IMR-90 (cell line): ENCODE measurements around the gene PRKCB. TPM values are rescaled to one million over a fixed set of nuclear protein-coding genes. Genes with fewer than 3 reads are reported as not detected.

Source experiments
- ATAC-seq: fragments of 200-7000 bp; cut with Tn5 transposase; 2 replicates; pipeline ENCODE4 v1.9.1; 2020; ENCODE audit warnings: low read depth, mild to moderate bottlenecking, moderate library complexity
- BruUV-seq: library from RNA; stranded (reverse); fragments of 400-500 nt; replicated peaks from 2 replicates; lab custom pipeline; 2021; lab: Mats Ljungman, UMichigan
- CTCF ChIA-PET: fragments of 300-600 bp; formaldehyde crosslinking; extraction: SDS; loops from one replicate; lab custom pipeline; 2021; ENCODE audit warnings: antibody characterized with exemption; lab: Yijun Ruan, JAX
- POLR2A ChIA-PET: fragments of 300-600 bp; sonication (Branson Sonifier 250); formaldehyde crosslinking; loops from one replicate; lab custom pipeline; 2022; ENCODE audit warnings: antibody characterized with exemption; ENCODE audit not compliant: unreplicated experiment; lab: Charles Lee
- DNase-seq: peaks from one replicate; pipeline ENCODE4 v3.0.0; 2013
- H2AFZ ChIP-seq: replicated peaks from 2 replicates; pipeline ENCODE3; 2013; ENCODE audit warnings: low read length, mild to moderate bottlenecking; ENCODE audit not compliant: poor library complexity
- H2AK5ac ChIP-seq: 2 replicates; pipeline ENCODE4 v1.6.1; 2013; ENCODE audit warnings: low read depth, low read length, inconsistent platforms
- H2AK9ac ChIP-seq: replicated peaks from 2 replicates; pipeline ENCODE3; 2013; ENCODE audit warnings: mild to moderate bottlenecking, low read depth, low read length, moderate library complexity; ENCODE audit not compliant: poor library complexity
- H2BK120ac ChIP-seq: 2 replicates; pipeline ENCODE4 v1.6.1; 2013; ENCODE audit warnings: low read depth, low read length, inconsistent platforms
- H2BK15ac ChIP-seq: 3 replicates; pipeline ENCODE4 v1.6.1; 2013; ENCODE audit warnings: low read depth, low read length, inconsistent platforms
- H2BK20ac ChIP-seq: 2 replicates; pipeline ENCODE4 v1.6.1; 2013; ENCODE audit warnings: low read depth, mild to moderate bottlenecking, inconsistent platforms, low read length, moderate library complexity
- H2BK5ac ChIP-seq: 2 replicates; pipeline ENCODE4 v1.6.1; 2013; ENCODE audit warnings: mild to moderate bottlenecking, low read depth, low read length, inconsistent platforms; ENCODE audit not compliant: poor library complexity, severe bottlenecking
- H3K14ac ChIP-seq: replicated peaks from 2 replicates; pipeline ENCODE4 v1.6.1; 2013; ENCODE audit warnings: low read depth, low read length, inconsistent platforms
- H3K18ac ChIP-seq: 2 replicates; pipeline ENCODE4 v1.6.1; 2013; ENCODE audit warnings: low read depth, low read length, control low read depth
- H3K23ac ChIP-seq: 2 replicates; pipeline ENCODE4 v1.6.1; 2013; ENCODE audit warnings: low read depth, low read length, inconsistent platforms
- H3K27ac ChIP-seq: 2 replicates; pipeline ENCODE4 v1.5.1; 2013; ENCODE audit warnings: mild to moderate bottlenecking, control low read depth, low read length; ENCODE audit not compliant: insufficient read depth
- H3K27me3 ChIP-seq: 2 replicates; pipeline ENCODE4 v1.6.1; 2013; ENCODE audit warnings: low read length; ENCODE audit not compliant: control insufficient read depth, insufficient read depth
- H3K36me3 ChIP-seq: 2 replicates; pipeline ENCODE4 v1.6.1; 2013; ENCODE audit warnings: low read length, mixed read lengths; ENCODE audit not compliant: control insufficient read depth, insufficient read depth
- H3K4ac ChIP-seq: 2 replicates; pipeline ENCODE4 v1.6.1; 2013; ENCODE audit warnings: low read depth, low read length, inconsistent platforms
- H3K4me1 ChIP-seq: 2 replicates; pipeline ENCODE4 v1.6.1; 2013; ENCODE audit warnings: low read length, mixed read lengths; ENCODE audit not compliant: control insufficient read depth, insufficient read depth
- H3K4me2 ChIP-seq: 2 replicates; pipeline ENCODE4 v1.6.1; 2013; ENCODE audit warnings: low read depth, mild to moderate bottlenecking, control low read depth, low read length, moderate library complexity
- H3K4me3 ChIP-seq: 2 replicates; pipeline ENCODE4 v1.5.1; 2013; ENCODE audit warnings: low read depth, mild to moderate bottlenecking, control low read depth, low read length, moderate library complexity; ENCODE audit not compliant: insufficient read depth
- H3K56ac ChIP-seq: 2 replicates; pipeline ENCODE4 v1.6.1; 2013; ENCODE audit warnings: low read length, inconsistent platforms; ENCODE audit not compliant: insufficient read depth; ENCODE audit errors: extremely low read depth
- H3K79me1 ChIP-seq, 2 experiments: 2 replicates each; pipeline ENCODE4 v1.6.1; 2013; ENCODE audit warnings: low read length in 2 of 2, inconsistent platforms in 1 of 2, low read depth in 1 of 2
- H3K9ac ChIP-seq: 2 replicates; pipeline ENCODE4 v1.6.1; 2013; ENCODE audit warnings: low read depth, low read length, control low read depth
- H3K9me1 ChIP-seq: 2 replicates; pipeline ENCODE4 v1.6.1; 2013; ENCODE audit warnings: low read length, inconsistent platforms; ENCODE audit not compliant: insufficient read depth
- H3K9me3 ChIP-seq: 2 replicates; pipeline ENCODE4 v1.6.1; 2013; ENCODE audit warnings: low read length; ENCODE audit not compliant: control insufficient read depth, insufficient read depth
- H4K20me1 ChIP-seq: 2 replicates; pipeline ENCODE4 v1.6.1; 2013; ENCODE audit warnings: low read length, inconsistent platforms; ENCODE audit not compliant: insufficient read depth
- H4K5ac ChIP-seq: 2 replicates; pipeline ENCODE4 v1.6.1; 2013; ENCODE audit warnings: mild to moderate bottlenecking, low read depth, low read length, control low read depth
- H4K8ac ChIP-seq, 2 experiments: 2 replicates each; pipeline ENCODE4 v1.6.1; 2013; ENCODE audit warnings: low read depth in 2 of 2, low read length in 2 of 2, control low read depth in 1 of 2, inconsistent platforms in 1 of 2
- H4K91ac ChIP-seq: 2 replicates; pipeline ENCODE4 v1.6.1; 2013; ENCODE audit warnings: low read depth, low read length, inconsistent platforms; ENCODE audit not compliant: insufficient read depth
- BHLHE40 ChIP-seq: fragments of 150-350 bp; IDR thresholded peaks from 2 replicates; pipeline ENCODE4 v1.6.1; 2016; ENCODE audit warnings: mild to moderate bottlenecking, low read depth, low read length
- CHD1 ChIP-seq: IDR thresholded peaks from 2 replicates; pipeline ENCODE4 v1.6.1; 2012; ENCODE audit warnings: low read depth, low read length, improper control_type of control experiment
- FOS ChIP-seq: fragments of 150-350 bp; IDR thresholded peaks from 2 replicates; pipeline ENCODE4 v1.6.1; 2016; ENCODE audit warnings: low read depth, low read length
- MAFK ChIP-seq: IDR thresholded peaks from 2 replicates; pipeline ENCODE4 v1.6.1; 2012; ENCODE audit warnings: low read depth, low read length, improper control_type of control experiment
- MAZ ChIP-seq: IDR thresholded peaks from 2 replicates; pipeline ENCODE4 v1.6.1; 2012; ENCODE audit warnings: low read depth, mild to moderate bottlenecking, low read length, improper control_type of control experiment, moderate library complexity, borderline replicate concordance
- MXI1 ChIP-seq: IDR thresholded peaks from 2 replicates; pipeline ENCODE4 v1.6.1; 2012; ENCODE audit warnings: low read depth, mild to moderate bottlenecking, low read length, moderate library complexity, borderline replicate concordance
- NFE2L2 ChIP-seq: fragments of 150-350 bp; IDR thresholded peaks from 2 replicates; pipeline ENCODE4 v1.6.1; 2016; ENCODE audit warnings: low read depth, mild to moderate bottlenecking, low read length
- POLR2A ChIP-seq: IDR thresholded peaks from 2 replicates; pipeline ENCODE4 v1.6.1; 2012; ENCODE audit warnings: mild to moderate bottlenecking, low read depth, low read length
- RFX5 ChIP-seq: IDR thresholded peaks from 2 replicates; pipeline ENCODE4 v1.8.0; 2012; ENCODE audit warnings: low read depth, mild to moderate bottlenecking, low read length, moderate library complexity
- SMC3 ChIP-seq: fragments of 150-350 bp; IDR thresholded peaks from 2 replicates; pipeline ENCODE4 v1.6.1; 2016; ENCODE audit warnings: low read depth, mild to moderate bottlenecking, antibody characterized with exemption, low read length, moderate library complexity
- WGBS, 2 experiments: methylation state at CpG; one replicate each; pipeline versions ENCODE4 v1.1.5 to v1.1.7; 2013; ENCODE audit warnings: missing lambda C conversion rate in 2 of 2; ENCODE audit not compliant: insufficient read length in 1 of 2; ENCODE audit errors: extremely low coverage in 2 of 2; 5-methylcytosine and 5-hydroxymethylcytosine counted together
- dilution Hi-C: fragments of 300-500 bp; cut with HindIII; formaldehyde crosslinking; loops from one replicate; pipeline ENCODE4 v1.14.3; 2018; ENCODE audit warnings: low sequenced_read_pairs; ENCODE audit not compliant: unreplicated experiment
- in situ Hi-C: fragments of 300-500 bp; cut with MboI; formaldehyde crosslinking; loops from 3 replicates; pipeline ENCODE4 v1.14.3; 2019; ENCODE audit warnings: low sequenced_read_pairs, inconsistent platforms, mixed read lengths
- intact Hi-C: fragments of 100-400 bp; cut with micrococcal nuclease; formaldehyde crosslinking; loops from 2 replicates; pipeline ENCODE4 v1.10.0; 2022
- polyA plus RNA-seq, 3 experiments: library from polyadenylated mRNA; depleted of rRNA; stranded (reverse); fragments of >200 nt; gene quantifications; 2 replicates each; pipeline ENCODE4 v1.2.3, GENCODE V29; 2012; ENCODE audit warnings: low replicate concordance in 1 of 3
- total RNA-seq: library from RNA; depleted of rRNA; stranded (reverse); fragments of >200 nt; gene quantifications from 2 replicates; pipeline ENCODE4 v1.2.3, GENCODE V29; 2012
- TF ChIP-seq, protein P1 (sequence below): fragments of 150-350 bp; IDR thresholded peaks from 2 replicates; pipeline ENCODE4 v1.6.1; 2016; ENCODE audit warnings: low read depth, mild to moderate bottlenecking, low read length, moderate library complexity, borderline replicate concordance
- TF ChIP-seq, protein P2 (sequence below): fragments of 150-350 bp; IDR thresholded peaks from 2 replicates; pipeline ENCODE4 v1.6.1; 2017; ENCODE audit warnings: mild to moderate bottlenecking, antibody characterized with exemption, low read length, low read depth
- TF ChIP-seq, protein P3 (sequence below): conservative IDR thresholded peaks from 2 replicates; pipeline ENCODE4 v1.5.1; 2012; ENCODE audit warnings: mild to moderate bottlenecking, low read depth, low read length, improper control_type of control experiment

PRKCB gene
- total and polyA plus RNA-seq, 2 of the 4 experiments (the other 2 are of a cell fraction), result under 0.01 TPM; not detected in 1

DNA sequence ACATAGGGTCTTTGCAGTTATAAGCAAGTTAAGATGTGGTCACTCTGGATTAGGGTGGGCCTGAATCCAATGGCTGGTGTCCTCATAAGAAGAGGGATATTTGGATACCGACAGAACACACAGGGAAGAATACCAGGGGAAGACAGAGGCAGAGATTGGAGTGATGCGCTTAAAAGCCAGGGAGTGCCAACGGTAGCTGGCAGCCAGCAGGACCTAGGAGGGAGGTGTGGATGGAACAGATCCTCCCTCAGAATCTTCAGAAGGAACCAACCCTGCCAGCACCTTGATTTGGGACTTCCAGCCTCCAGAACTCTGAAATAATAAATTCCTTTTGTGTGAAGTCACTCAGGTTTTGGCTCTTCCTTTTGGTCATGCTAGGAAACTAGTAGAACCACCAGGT is 310.1 kb downstream of the PRKCB start:
- H3K4me2 ChIP-seq, result no peak overlapping the region
- no peaks in the 10 kb centered on the region for H3K9me3 ChIP-seq
- in situ Hi-C loops, result no loop called here
- ATAC-seq, result no peak
- no peaks in the 10 kb centered on the region for H3K27me3 ChIP-seq
- intact Hi-C loops, result no loop called here
- H2BK5ac ChIP-seq, result no peak overlapping the region
- H4K8ac ChIP-seq, result no peak overlapping the region
- H3K9ac ChIP-seq, result no peak overlapping the region
- ChIA-PET CTCF (no interaction called here), POLR2A (no interaction called here)
- no peaks in the 10 kb centered on the region for H3K79me1 ChIP-seq
- H3K4me3 ChIP-seq, result no peak overlapping the region
- no peaks in the 10 kb centered on the region for H3K9me1 ChIP-seq
- H2BK15ac ChIP-seq, result no peak overlapping the region
- 29% methylated on average over 1 of the region's 3 CpGs; no CpG with 5 or more reads in 1 of the 2 experiments for WGBS, 2 experiments
- H3K36me3 ChIP-seq, result no peaks in the 10 kb centered on the region
- no peak overlapping the region for H3K27ac ChIP-seq
- no peak for DNase-seq
- H2AK9ac ChIP-seq, result no peak overlapping the region
- H4K5ac ChIP-seq, result no peak overlapping the region
- H3K23ac ChIP-seq, result no peak overlapping the region
- no peak overlapping the region for H4K91ac ChIP-seq
- no peak overlapping the region for H3K4ac ChIP-seq
- H2AK5ac ChIP-seq, result no peak overlapping the region
- no peak overlapping the region for H3K14ac ChIP-seq
- no peaks in the 10 kb centered on the region for H3K4me1 ChIP-seq
- H3K56ac ChIP-seq, result no peak overlapping the region
- dilution Hi-C loops, result no loop called here
- no peaks in the 10 kb centered on the region for H4K20me1 ChIP-seq
- BruUV-seq, result no TSS peak
- no peak overlapping the region for H2BK20ac ChIP-seq
- no peak overlapping the region for H2BK120ac ChIP-seq
- no peak overlapping the region for H2AFZ ChIP-seq
- no peak overlapping the region for H3K18ac ChIP-seq
- TF ChIP-seq, protein P1, sequence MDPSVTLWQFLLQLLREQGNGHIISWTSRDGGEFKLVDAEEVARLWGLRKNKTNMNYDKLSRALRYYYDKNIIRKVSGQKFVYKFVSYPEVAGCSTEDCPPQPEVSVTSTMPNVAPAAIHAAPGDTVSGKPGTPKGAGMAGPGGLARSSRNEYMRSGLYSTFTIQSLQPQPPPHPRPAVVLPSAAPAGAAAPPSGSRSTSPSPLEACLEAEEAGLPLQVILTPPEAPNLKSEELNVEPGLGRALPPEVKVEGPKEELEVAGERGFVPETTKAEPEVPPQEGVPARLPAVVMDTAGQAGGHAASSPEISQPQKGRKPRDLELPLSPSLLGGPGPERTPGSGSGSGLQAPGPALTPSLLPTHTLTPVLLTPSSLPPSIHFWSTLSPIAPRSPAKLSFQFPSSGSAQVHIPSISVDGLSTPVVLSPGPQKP, result no peak
- TF ChIP-seq SMC3, result no peak
- no peak for TF ChIP-seq POLR2A
- TF ChIP-seq MXI1, result no peak
- TF ChIP-seq FOS, result no peak
- TF ChIP-seq CHD1, result no peak
- TF ChIP-seq RFX5, result no peak
- TF ChIP-seq BHLHE40, result no peak
- TF ChIP-seq, protein P2, sequence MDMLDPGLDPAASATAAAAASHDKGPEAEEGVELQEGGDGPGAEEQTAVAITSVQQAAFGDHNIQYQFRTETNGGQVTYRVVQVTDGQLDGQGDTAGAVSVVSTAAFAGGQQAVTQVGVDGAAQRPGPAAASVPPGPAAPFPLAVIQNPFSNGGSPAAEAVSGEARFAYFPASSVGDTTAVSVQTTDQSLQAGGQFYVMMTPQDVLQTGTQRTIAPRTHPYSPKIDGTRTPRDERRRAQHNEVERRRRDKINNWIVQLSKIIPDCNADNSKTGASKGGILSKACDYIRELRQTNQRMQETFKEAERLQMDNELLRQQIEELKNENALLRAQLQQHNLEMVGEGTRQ, result no peak
- no peak for TF ChIP-seq MAFK
- no peak for TF ChIP-seq NFE2L2
- TF ChIP-seq MAZ, result no peak
- TF ChIP-seq, protein P3, sequence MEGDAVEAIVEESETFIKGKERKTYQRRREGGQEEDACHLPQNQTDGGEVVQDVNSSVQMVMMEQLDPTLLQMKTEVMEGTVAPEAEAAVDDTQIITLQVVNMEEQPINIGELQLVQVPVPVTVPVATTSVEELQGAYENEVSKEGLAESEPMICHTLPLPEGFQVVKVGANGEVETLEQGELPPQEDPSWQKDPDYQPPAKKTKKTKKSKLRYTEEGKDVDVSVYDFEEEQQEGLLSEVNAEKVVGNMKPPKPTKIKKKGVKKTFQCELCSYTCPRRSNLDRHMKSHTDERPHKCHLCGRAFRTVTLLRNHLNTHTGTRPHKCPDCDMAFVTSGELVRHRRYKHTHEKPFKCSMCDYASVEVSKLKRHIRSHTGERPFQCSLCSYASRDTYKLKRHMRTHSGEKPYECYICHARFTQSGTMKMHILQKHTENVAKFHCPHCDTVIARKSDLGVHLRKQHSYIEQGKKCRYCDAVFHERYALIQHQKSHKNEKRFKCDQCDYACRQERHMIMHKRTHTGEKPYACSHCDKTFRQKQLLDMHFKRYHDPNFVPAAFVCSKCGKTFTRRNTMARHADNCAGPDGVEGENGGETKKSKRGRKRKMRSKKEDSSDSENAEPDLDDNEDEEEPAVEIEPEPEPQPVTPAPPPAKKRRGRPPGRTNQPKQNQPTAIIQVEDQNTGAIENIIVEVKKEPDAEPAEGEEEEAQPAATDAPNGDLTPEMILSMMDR, result no peak
